HCT116 (cell line): ENCODE data around the gene ZNF230. TPM values are rescaled to one million over a fixed set of nuclear protein-coding genes. Genes with fewer than 3 reads are reported as not detected.

Experiments
- ATAC-seq: fragments of 200-7000 bp; cut with Tn5 transposase; 2 replicates; pipeline ENCODE4 v1.9.1; 2020; ENCODE audit warnings: mild to moderate bottlenecking, moderate library complexity
- BruUV-seq: library from RNA; stranded (reverse); fragments of 400-500 nt; replicated peaks from 2 replicates; lab custom pipeline; 2021; lab: Mats Ljungman, UMichigan
- CTCF ChIA-PET: fragments of 300-600 bp; sonication (Branson Sonifier 250); formaldehyde crosslinking; loops from one replicate; lab custom pipeline; 2021; ENCODE audit warnings: antibody characterized with exemption; lab: Charles Lee
- POLR2A ChIA-PET: fragments of 300-600, 350-600 bp; sonication (Branson Sonifier 250); formaldehyde crosslinking; loops from one replicate; lab custom pipeline; 2021; ENCODE audit warnings: antibody characterized with exemption; lab: Charles Lee
- RAD21 ChIA-PET, 2 experiments: fragments of 300-600 bp; sonication (Branson Sonifier 250); formaldehyde crosslinking; loops; one replicate each; lab custom pipeline; 2023; ENCODE audit warnings: low total read pairs in 2 of 2; ENCODE audit not compliant: uncharacterized antibody in 2 of 2, unreplicated experiment in 2 of 2, low non-redundant PET in 1 of 2; lab: Charles Lee
- DNase-seq: peaks from one replicate; pipeline ENCODE4 v3.0.0-alpha.2; 2010; ENCODE audit warnings: low read depth, low spot score
- H2AFZ ChIP-seq: fragments of 200-600 bp; shearing (Covaris generic), sonication (generic); 2 replicates; pipeline ENCODE4 v1.6.1; 2017; ENCODE audit warnings: low read depth, mixed run types, mixed read lengths, antibody characterized with exemption, low read length; ENCODE audit not compliant: poor library complexity, severe bottlenecking
- H3K27ac ChIP-seq: 2 replicates; pipeline ENCODE4 v1.5.1; 2012; ENCODE audit warnings: low read depth, low read length
- H3K27me3 ChIP-seq: fragments of 200-600 bp; sonication (generic); 2 replicates; pipeline ENCODE4 v1.6.1; 2016; ENCODE audit warnings: mixed run types, low read length, mixed read lengths; ENCODE audit not compliant: insufficient read depth
- H3K36me3 ChIP-seq, 2 experiments: fragments of 200-500 bp in 1 of 2; fragments of 200-600 bp in 1 of 2; sonication (Bioruptor generic) in 1 of 2; sonication (generic) in 1 of 2; 2 replicates each; pipeline versions ENCODE4 v1.5.1 to v1.6.1; 2014 to 2016; ENCODE audit warnings: low read length in 2 of 2, inconsistent platforms in 1 of 2, mixed read lengths in 1 of 2, mixed run types in 1 of 2; ENCODE audit not compliant: insufficient read depth in 2 of 2, control insufficient read depth in 1 of 2
- H3K4me1 ChIP-seq, 2 experiments: fragments of 200-600 bp in 1 of 2; sonication (generic) in 1 of 2; 2 replicates each; pipeline versions ENCODE4 v1.5.1 to v1.6.1; 2012 to 2017; ENCODE audit warnings: low read length in 2 of 2, inconsistent platforms in 1 of 2, mild to moderate bottlenecking in 1 of 2, mixed read lengths in 1 of 2, mixed run types in 1 of 2, moderate library complexity in 1 of 2; ENCODE audit not compliant: insufficient read depth in 2 of 2, control insufficient read depth in 1 of 2
- H3K4me2 ChIP-seq: fragments of 200-600 bp; sonication (generic); 2 replicates; pipeline ENCODE4 v1.6.1; 2017; ENCODE audit warnings: mixed run types, low read length, mixed read lengths
- H3K4me3 ChIP-seq, 2 experiments: fragments of 200-600 bp in 1 of 2; sonication (generic) in 1 of 2; replicated peaks in 1 of 2; 2 replicates each; pipeline ENCODE4 v1.5.1; 2011 to 2016; ENCODE audit warnings: low read length in 2 of 2, control low read depth in 1 of 2, low read depth in 1 of 2, mild to moderate bottlenecking in 1 of 2, mixed read lengths in 1 of 2, mixed run types in 1 of 2
- H3K79me2 ChIP-seq: fragments of 200-600 bp; sonication (generic); 2 replicates; pipeline ENCODE4 v1.6.1; 2017; ENCODE audit warnings: mild to moderate bottlenecking, mixed run types, low read length, moderate library complexity, mixed read lengths; ENCODE audit not compliant: insufficient read depth
- H3K9ac ChIP-seq: fragments of 200-600 bp; sonication (generic); 2 replicates; pipeline ENCODE4 v1.6.1; 2016; ENCODE audit warnings: low read length, mixed read lengths
- H3K9me2 ChIP-seq: fragments of 200-600 bp; sonication (generic), shearing (Covaris generic); 2 replicates; pipeline ENCODE4 v1.6.1; 2017; ENCODE audit warnings: mixed run types, mild to moderate bottlenecking, moderate library complexity; ENCODE audit not compliant: insufficient read depth
- H3K9me3 ChIP-seq, 2 experiments: fragments of 200-500 bp in 1 of 2; fragments of 200-600 bp in 1 of 2; sonication (Bioruptor generic) in 1 of 2; sonication (generic) in 1 of 2; 2 replicates each; pipeline ENCODE4 v1.6.1; 2014 to 2017; ENCODE audit warnings: low read length in 2 of 2, mixed read lengths in 2 of 2, inconsistent platforms in 1 of 2, low read depth in 1 of 2, mild to moderate bottlenecking in 1 of 2, mixed run types in 1 of 2, moderate library complexity in 1 of 2; ENCODE audit not compliant: control insufficient read depth in 1 of 2, insufficient read depth in 1 of 2
- H4K20me1 ChIP-seq: fragments of 200-600 bp; sonication (generic), shearing (Covaris generic); 2 replicates; pipeline ENCODE4 v1.6.1; 2017; ENCODE audit warnings: mixed run types, mild to moderate bottlenecking, moderate library complexity; ENCODE audit not compliant: insufficient read depth
- EGR1 ChIP-seq: IDR thresholded peaks from 2 replicates; pipeline ENCODE4 v1.6.1; 2012; ENCODE audit warnings: low read depth
- ELF1 ChIP-seq: IDR thresholded peaks from 2 replicates; pipeline ENCODE4 v1.6.1; 2012; ENCODE audit warnings: low read depth, borderline replicate concordance
- EZH2 ChIP-seq: fragments of 200-600 bp; sonication (generic); IDR thresholded peaks from 2 replicates; pipeline ENCODE4 v1.6.1; 2017; ENCODE audit warnings: antibody characterized with exemption, mixed run types
- EZH2phosphoT487 ChIP-seq: fragments of 200-600 bp; IDR thresholded peaks from 2 replicates; pipeline ENCODE4 v1.6.1; 2018; ENCODE audit warnings: antibody characterized with exemption, borderline replicate concordance
- JUND ChIP-seq: IDR thresholded peaks from 2 replicates; pipeline ENCODE4 v1.6.1; 2012
- POLR2AphosphoS5 ChIP-seq: IDR thresholded peaks from 2 replicates; pipeline ENCODE4 v1.6.1; 2011; ENCODE audit warnings: mild to moderate bottlenecking, low read depth, low read length, moderate library complexity
- RAD21 ChIP-seq: IDR thresholded peaks from 2 replicates; pipeline ENCODE4 v1.6.1; 2012; ENCODE audit warnings: low read depth, mild to moderate bottlenecking
- SIN3A ChIP-seq: IDR thresholded peaks from 2 replicates; pipeline ENCODE4 v1.6.1; 2012; ENCODE audit warnings: low read depth
- SP1 ChIP-seq: IDR thresholded peaks from 2 replicates; pipeline ENCODE4 v1.6.1; 2012; ENCODE audit warnings: low read depth
- SRF ChIP-seq: IDR thresholded peaks from 2 replicates; pipeline ENCODE4 v1.6.1; 2012; ENCODE audit warnings: low read depth
- ZFX ChIP-seq: fragments of 450-650 bp; IDR thresholded peaks from 2 replicates; pipeline ENCODE4 v1.6.1; 2017
- ZNF274 ChIP-seq: fragments of 200-500 bp; sonication (Bioruptor generic); IDR thresholded peaks from 2 replicates; pipeline ENCODE4 v1.6.1; 2014; ENCODE audit warnings: mild to moderate bottlenecking, low read depth, low read length, inconsistent platforms
- intact Hi-C: fragments of 100-400 bp; cut with micrococcal nuclease; formaldehyde crosslinking; loops from 2 replicates; pipeline ENCODE4 v1.10.0; 2022
- total RNA-seq: library from RNA; stranded (reverse); gene quantifications from one replicate; pipeline ENCODE4 v1.2.1, GENCODE V29; 2021; ENCODE audit not compliant: unreplicated experiment
- TF ChIP-seq, protein P1 (sequence below): IDR thresholded peaks from 2 replicates; pipeline ENCODE4 v1.6.1; 2012; ENCODE audit warnings: low read depth
- TF ChIP-seq, protein P2 (sequence below): IDR thresholded peaks from 2 replicates; pipeline ENCODE4 v1.6.1; 2012
- TF ChIP-seq, protein P3 (sequence below): IDR thresholded peaks from 2 replicates; pipeline ENCODE4 v1.6.1; 2011; ENCODE audit warnings: mild to moderate bottlenecking, low read length, moderate library complexity; ENCODE audit not compliant: insufficient replicate concordance; ENCODE audit errors: extremely low read depth
- TF ChIP-seq, protein P4 (sequence below), 3 experiments: fragments of 200-600 bp in 1 of 3; sonication (generic) in 1 of 3; IDR thresholded peaks in 2 of 3; conservative IDR thresholded peaks in 1 of 3; 2 replicates each; pipeline ENCODE4 v1.5.1; 2012 to 2017; ENCODE audit warnings: low read depth in 2 of 3, low read length in 2 of 3, antibody characterized with exemption in 1 of 3, borderline replicate concordance in 1 of 3, control low read depth in 1 of 3, mild to moderate bottlenecking in 1 of 3, mixed read lengths in 1 of 3, mixed run types in 1 of 3, moderate library complexity in 1 of 3; ENCODE audit not compliant: insufficient read depth in 1 of 3
- TF ChIP-seq, protein P5 (sequence below): IDR thresholded peaks from 2 replicates; pipeline ENCODE4 v1.6.1; 2012

Gene ZNF230
- total RNA-seq, 1 experiment from 2014 or later = 2.8 TPM

DNA sequence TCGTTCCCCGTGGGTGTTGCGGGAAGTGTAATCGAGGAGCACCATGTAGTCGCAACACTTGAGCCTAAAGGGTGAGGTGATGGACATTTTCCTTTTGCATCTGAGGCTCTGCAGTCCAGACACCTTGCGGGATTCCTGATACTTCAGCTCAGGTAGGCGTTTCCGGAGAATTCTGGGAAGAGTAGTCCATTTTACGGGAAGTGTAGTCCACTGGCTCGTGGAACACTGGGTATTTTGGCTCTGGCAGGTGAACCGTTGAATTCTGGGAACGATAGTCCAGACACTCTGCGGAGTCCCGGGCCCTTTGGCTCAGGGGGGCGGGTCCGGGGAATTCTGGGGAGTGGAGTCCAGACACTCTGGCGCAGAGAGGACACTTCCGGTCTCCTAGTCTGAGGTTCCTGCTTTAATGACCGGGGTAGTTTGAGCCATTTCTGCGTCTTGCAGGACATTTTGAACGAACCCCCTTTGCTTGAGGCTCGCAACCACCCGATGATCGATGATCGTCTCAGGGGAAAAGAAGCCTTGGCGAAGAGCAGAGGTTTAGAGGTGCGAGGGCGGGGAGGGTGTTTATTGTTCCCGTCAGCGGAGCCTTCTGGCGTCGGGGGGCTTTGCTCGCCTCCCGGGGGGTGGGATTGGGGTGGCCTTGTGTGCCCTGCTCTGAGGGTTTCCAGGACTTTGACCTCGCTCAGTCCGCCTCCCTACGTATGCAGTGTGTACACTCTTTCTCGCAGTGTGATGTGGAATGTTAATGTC, 49.1 kb downstream of the ZNF230 start, which contains the start of gene ZNF223:
Gene ZNF223 (plus strand): TSS at position 387 of the 753 bp plus-strand sequence. CDS start 3,141 bp downstream, outside the sequence.
- Histone ChIP-seq H3K4me2 (no peak within 1 kb of the TSS), H3K79me2 (no peaks in the 10 kb centered on the region), H3K4me1 (no peaks in the 10 kb centered on the region), H3K27me3 (no peaks in the 10 kb centered on the region), H3K9me3 (no peaks in the 10 kb centered on the region; a peak in 2 of 4 replicates), H3K9ac (no peak within 1 kb of the TSS), H2AFZ (no peak within 1 kb of the TSS), H3K4me3 (no peak within 1 kb of the TSS), H3K27ac (no peak within 1 kb of the TSS), H3K36me3 (no peaks in the 10 kb centered on the region), H3K9me2 (no peaks in the 10 kb centered on the region), H4K20me1 (no peaks in the 10 kb centered on the region)
- no TSS peak for BruUV-seq
- DNase-seq (no peak), ATAC-seq (no peak)
- TF ChIP-seq RAD21 (no peak), EZH2phosphoT487 (no peak), POLR2AphosphoS5 (no peak), ZFX (no peak), EGR1 (no peak), ZNF274 (no peak), SP1 (no peak), ELF1 (no peak), JUND (no peak), SRF (no peak), EZH2 (no peak), SIN3A (no peak)
- TF ChIP-seq, protein P1, sequence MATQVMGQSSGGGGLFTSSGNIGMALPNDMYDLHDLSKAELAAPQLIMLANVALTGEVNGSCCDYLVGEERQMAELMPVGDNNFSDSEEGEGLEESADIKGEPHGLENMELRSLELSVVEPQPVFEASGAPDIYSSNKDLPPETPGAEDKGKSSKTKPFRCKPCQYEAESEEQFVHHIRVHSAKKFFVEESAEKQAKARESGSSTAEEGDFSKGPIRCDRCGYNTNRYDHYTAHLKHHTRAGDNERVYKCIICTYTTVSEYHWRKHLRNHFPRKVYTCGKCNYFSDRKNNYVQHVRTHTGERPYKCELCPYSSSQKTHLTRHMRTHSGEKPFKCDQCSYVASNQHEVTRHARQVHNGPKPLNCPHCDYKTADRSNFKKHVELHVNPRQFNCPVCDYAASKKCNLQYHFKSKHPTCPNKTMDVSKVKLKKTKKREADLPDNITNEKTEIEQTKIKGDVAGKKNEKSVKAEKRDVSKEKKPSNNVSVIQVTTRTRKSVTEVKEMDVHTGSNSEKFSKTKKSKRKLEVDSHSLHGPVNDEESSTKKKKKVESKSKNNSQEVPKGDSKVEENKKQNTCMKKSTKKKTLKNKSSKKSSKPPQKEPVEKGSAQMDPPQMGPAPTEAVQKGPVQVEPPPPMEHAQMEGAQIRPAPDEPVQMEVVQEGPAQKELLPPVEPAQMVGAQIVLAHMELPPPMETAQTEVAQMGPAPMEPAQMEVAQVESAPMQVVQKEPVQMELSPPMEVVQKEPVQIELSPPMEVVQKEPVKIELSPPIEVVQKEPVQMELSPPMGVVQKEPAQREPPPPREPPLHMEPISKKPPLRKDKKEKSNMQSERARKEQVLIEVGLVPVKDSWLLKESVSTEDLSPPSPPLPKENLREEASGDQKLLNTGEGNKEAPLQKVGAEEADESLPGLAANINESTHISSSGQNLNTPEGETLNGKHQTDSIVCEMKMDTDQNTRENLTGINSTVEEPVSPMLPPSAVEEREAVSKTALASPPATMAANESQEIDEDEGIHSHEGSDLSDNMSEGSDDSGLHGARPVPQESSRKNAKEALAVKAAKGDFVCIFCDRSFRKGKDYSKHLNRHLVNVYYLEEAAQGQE = no peak
- TF ChIP-seq, protein P2, sequence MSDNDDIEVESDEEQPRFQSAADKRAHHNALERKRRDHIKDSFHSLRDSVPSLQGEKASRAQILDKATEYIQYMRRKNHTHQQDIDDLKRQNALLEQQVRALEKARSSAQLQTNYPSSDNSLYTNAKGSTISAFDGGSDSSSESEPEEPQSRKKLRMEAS = no peak
- TF ChIP-seq, protein P3, sequence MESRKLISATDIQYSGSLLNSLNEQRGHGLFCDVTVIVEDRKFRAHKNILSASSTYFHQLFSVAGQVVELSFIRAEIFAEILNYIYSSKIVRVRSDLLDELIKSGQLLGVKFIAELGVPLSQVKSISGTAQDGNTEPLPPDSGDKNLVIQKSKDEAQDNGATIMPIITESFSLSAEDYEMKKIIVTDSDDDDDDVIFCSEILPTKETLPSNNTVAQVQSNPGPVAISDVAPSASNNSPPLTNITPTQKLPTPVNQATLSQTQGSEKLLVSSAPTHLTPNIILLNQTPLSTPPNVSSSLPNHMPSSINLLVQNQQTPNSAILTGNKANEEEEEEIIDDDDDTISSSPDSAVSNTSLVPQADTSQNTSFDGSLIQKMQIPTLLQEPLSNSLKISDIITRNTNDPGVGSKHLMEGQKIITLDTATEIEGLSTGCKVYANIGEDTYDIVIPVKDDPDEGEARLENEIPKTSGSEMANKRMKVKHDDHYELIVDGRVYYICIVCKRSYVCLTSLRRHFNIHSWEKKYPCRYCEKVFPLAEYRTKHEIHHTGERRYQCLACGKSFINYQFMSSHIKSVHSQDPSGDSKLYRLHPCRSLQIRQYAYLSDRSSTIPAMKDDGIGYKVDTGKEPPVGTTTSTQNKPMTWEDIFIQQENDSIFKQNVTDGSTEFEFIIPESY = no peak
- TF ChIP-seq, protein P4, sequence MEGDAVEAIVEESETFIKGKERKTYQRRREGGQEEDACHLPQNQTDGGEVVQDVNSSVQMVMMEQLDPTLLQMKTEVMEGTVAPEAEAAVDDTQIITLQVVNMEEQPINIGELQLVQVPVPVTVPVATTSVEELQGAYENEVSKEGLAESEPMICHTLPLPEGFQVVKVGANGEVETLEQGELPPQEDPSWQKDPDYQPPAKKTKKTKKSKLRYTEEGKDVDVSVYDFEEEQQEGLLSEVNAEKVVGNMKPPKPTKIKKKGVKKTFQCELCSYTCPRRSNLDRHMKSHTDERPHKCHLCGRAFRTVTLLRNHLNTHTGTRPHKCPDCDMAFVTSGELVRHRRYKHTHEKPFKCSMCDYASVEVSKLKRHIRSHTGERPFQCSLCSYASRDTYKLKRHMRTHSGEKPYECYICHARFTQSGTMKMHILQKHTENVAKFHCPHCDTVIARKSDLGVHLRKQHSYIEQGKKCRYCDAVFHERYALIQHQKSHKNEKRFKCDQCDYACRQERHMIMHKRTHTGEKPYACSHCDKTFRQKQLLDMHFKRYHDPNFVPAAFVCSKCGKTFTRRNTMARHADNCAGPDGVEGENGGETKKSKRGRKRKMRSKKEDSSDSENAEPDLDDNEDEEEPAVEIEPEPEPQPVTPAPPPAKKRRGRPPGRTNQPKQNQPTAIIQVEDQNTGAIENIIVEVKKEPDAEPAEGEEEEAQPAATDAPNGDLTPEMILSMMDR (IDR thresholded peaks at IDR 0.05 in 2 of 3, conservative IDR thresholded peaks at IDR 0.05 in 1 of 3; ENCODE audit: borderline replicate concordance in 1 of 3, insufficient read depth in 1 of 3, low read depth in 2 of 3, low read length in 2 of 3) = no peak
- TF ChIP-seq, protein P5, sequence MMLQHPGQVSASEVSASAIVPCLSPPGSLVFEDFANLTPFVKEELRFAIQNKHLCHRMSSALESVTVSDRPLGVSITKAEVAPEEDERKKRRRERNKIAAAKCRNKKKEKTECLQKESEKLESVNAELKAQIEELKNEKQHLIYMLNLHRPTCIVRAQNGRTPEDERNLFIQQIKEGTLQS = no peak
- POLR2A ChIA-PET = no interaction called here
- RAD21 ChIA-PET = no interaction called here
- intact Hi-C loops = no loop called here
- CTCF ChIA-PET = no interaction called here
